ENCODE results near the gene NXN. TPM values are rescaled to one million over a fixed set of nuclear protein-coding genes. Genes with fewer than 3 reads are reported as not detected.
"Not testable (repeated sequence)": the region's sequence is repeated elsewhere in the genome, so short reads cannot be mapped to it uniquely, and the experiment has no call there.

Gene NXN
- total RNA-seq, 1 experiment from 2014 or later, result 48.4 TPM

DNA sequence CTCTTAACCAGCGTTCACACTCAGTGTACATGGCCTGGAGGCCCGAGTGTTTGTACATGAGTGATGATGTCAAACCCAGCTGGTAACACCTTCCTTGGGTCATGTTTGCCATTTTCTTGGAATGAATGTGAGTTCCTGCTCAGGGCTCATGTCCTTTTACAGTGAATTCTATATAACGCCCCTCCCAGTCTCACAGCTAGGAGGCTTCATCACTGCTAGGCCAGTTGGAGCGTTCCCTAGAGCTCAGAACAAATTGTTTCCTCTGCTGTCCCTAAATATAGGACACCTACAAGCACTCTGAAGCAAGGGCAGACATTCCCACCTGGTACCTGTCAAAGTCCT is 22.8 kb upstream of the NXN start:
- H3K27me3 ChIP-seq (replicated peaks), result no peaks in the 10 kb centered on the region
- no peak for DNase-seq (ENCODE audit: low read depth in 1 of 2, low spot score in 2 of 2)
- peaks cover 77% of the 10 kb centered on the region for H3K36me3 ChIP-seq
- no peak overlapping the region for H3K27ac ChIP-seq
- H3K4me1 ChIP-seq (replicated peaks), result peaks cover 40% of the 10 kb centered on the region
- no peak overlapping the region for H3K4me3 ChIP-seq
- no peaks in the 10 kb centered on the region for H3K9me3 ChIP-seq (replicated peaks)

DNA sequence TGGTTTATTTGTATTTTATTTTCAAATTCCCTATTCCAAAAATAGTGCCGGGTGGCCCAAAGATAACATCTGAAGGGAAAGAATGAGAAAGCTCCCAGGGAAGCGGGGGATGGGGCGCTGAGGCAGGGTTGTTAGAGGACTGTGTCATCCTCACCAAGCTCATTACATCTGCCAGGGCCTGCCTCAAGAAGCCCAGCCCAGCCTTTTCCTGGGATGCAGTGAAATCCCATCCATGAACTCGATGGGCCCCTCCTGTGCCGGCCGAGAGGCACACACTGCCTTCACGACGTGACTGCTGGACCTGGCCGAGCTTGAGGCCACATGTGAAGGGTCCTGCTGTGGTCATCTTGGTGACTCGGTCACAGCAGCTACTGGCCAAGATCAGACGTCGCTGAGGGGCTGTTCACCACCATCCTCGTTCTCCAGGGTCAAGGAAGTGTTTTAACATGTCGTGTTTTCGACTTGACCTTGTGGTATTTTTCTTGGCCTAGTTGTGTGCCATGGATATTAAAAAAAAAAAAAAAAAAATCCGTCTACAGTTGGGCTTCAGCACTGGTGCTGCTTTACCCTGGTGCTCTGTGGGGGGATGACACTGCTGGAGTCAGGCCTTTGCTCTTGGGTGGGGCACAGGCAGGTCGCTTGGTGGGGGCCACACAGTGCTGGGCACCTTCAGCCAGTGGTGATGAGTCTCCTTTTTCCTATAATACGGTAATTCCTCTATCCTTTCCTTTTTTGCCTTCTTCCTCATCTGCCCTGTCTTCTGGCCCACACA is 22.2 kb upstream of the NXN start:
- Histone ChIP-seq H3K27me3 (replicated peaks) (no peaks in the 10 kb centered on the region), H3K9me3 (replicated peaks) (no peaks in the 10 kb centered on the region), H3K4me3 (no peak overlapping the region), H3K4me1 (replicated peaks) (peaks cover 40% of the 10 kb centered on the region), H3K27ac (peak overlapping the region; percentile 39; the same call in 1 of the 2 replicates), H3K36me3 (peaks cover 78% of the 10 kb centered on the region)
- DNase-seq (ENCODE audit: low read depth in 1 of 2, low spot score in 2 of 2), result peak in 1 of 2 experiments; percentile 87

DNA sequence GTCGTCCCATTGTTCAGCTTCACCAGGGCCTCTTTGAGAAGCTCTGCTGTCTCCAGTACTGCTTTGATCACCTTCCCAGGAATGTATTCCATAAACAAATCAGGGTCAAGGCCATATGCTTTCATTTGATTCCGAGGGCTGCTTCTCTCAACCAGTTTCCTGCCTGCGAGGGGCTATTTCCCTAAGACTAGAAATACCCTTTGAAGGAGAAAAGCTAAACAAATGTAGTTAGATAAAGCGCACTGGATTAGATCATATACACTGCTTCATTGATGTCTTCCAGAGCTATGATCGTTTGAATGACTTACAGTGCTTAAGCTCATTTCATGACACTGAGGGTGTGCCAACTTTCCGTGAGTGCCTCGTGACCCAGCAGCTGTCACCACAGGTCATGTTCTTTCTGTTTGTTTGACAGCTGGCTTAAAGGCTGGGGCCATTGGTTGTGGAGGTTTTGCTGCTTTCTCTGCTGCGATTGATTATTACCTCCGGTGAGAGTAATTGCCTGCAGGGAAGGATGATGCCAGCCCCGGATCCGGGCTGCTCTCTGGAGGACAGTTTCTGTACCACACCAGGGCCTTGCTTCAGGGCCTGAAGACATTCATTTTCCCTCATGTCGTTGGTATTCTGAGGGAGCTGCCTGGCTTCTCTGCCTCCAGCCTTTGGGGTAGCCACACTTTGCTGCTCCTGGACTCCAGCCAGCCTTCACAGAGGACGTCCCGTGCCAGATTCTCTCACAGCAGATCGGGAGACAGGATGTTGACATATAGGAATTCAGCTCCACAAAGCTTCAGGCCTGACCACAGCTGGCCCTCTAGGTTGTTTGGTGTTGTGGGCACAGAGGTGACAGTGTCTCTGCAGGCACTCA is 21.3 kb upstream of the NXN start:
- Histone ChIP-seq H3K4me3 (no peak overlapping the region), H3K9me3 (replicated peaks) (no peaks in the 10 kb centered on the region), H3K27ac (peak overlapping the region; percentile 39; the same call in 1 of the 2 replicates), H3K36me3 (peaks cover 74% of the 10 kb centered on the region), H3K27me3 (replicated peaks) (no peaks in the 10 kb centered on the region), H3K4me1 (replicated peaks) (peaks cover 43% of the 10 kb centered on the region)
- peak in 1 of 2 experiments; percentile 72 for DNase-seq (ENCODE audit: low read depth in 1 of 2, low spot score in 2 of 2)

- no peak for DNase-seq (ENCODE audit: low read depth in 1 of 2, low spot score in 2 of 2)
- Histone ChIP-seq H3K9me3 (replicated peaks) (no peaks in the 10 kb centered on the region), H3K4me1 (replicated peaks) (peaks cover 42% of the 10 kb centered on the region), H3K4me3 (peak overlapping the region; percentile 84; the same call in 1 of the 2 replicates), H3K36me3 (peaks cover 48% of the 10 kb centered on the region), H3K27me3 (replicated peaks) (no peaks in the 10 kb centered on the region), H3K27ac (no peak overlapping the region)
Observed at GRCh38 chr17:998111-998510, 18.5 kb upstream of the NXN start.

DNA sequence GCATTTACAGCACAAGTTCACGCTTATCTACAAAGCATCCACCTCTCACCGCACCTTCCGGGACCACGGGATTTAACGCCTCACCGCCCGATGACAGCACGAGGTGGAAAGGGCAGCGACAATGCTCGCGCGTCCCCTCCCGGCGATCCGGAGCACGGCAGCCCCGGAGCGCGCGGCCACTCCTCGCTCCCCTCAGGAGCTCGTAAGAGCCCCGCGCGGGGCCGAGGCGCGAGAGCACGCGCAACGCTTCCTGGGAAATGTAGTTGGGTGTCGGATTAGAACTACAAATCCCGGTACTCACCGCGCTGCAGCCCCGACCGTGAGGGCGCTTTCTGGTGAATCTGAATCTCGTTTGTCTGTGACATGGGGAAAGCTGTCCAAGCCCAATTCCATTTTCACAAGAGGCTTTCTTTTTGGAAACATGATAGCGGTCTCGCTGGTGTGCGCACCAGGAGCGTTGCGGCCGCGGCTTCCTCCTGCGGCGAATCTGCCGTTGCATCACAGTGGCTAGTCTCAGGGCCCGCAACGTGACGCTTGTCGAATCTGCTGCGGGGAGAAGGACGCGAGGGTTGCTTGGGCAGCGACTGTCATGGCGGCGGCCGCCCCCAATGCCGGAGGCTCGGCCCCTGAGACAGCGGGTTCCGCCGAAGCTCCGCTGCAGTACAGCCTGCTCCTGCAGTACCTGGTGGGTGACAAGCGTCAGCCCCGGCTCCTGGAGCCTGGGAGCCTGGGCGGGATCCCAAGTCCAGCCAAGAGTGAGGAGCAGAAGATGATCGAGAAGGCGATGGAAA is 17.2 kb upstream of the NXN start, which contains the start of gene TIMM22:
Gene TIMM22 (plus strand): TSS at position 576 of the 791 bp plus-strand sequence. CDS start 14 bp downstream, at position 590.
- Histone ChIP-seq H3K36me3 (peaks cover 34% of the 10 kb centered on the region), H3K9me3 (replicated peaks) (no peaks in the 10 kb centered on the region), H3K4me1 (replicated peaks) (peaks cover 28% of the 10 kb centered on the region), H3K4me3 (peak within 1 kb of the TSS; percentile 84), H3K27ac (peak within 1 kb of the TSS; percentile 76), H3K27me3 (replicated peaks) (no peaks in the 10 kb centered on the region)
- peak; percentile 91 to 99 for DNase-seq (ENCODE audit: low read depth in 1 of 2, low spot score in 2 of 2)

DNA sequence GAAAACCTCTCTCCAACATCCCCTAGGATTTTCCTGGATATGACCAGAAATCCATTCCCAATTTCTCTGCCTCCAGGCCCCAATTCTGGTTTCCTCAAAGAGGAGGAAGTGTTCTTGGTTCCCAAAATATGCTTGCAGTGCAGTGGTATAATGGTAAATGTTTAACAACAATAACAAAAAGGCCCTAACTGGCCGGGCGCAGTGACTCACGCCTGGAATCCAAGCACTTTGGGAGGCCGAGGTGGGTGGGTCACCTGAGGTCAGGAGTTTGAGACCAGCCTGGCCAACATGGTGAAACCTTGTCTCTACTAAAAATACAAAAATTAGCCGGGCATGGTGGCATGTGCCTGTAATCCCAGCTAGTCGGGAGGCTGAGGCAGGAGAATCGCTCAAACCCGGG is 15.7 kb upstream of the NXN start:
- not testable (repeated sequence) for H3K9me3 ChIP-seq (replicated peaks); DNase-seq (ENCODE audit: low read depth in 1 of 2, low spot score in 2 of 2); H3K27me3 ChIP-seq (replicated peaks); H3K4me3 ChIP-seq; H3K27ac ChIP-seq
- H3K4me1 ChIP-seq (replicated peaks), result peaks cover 14% of the 10 kb centered on the region
- H3K36me3 ChIP-seq, result peaks cover 23% of the 10 kb centered on the region

- H3K36me3 ChIP-seq, result peaks cover 5% of the 10 kb centered on the region
- H3K27me3 ChIP-seq (replicated peaks), result no peaks in the 10 kb centered on the region
- no peak overlapping the region for H3K4me3 ChIP-seq
- H3K4me1 ChIP-seq (replicated peaks), result peaks cover 10% of the 10 kb centered on the region; the same call in 1 of the 2 replicates
- DNase-seq (ENCODE audit: low read depth in 1 of 2, low spot score in 2 of 2), result no peak
- no peaks in the 10 kb centered on the region for H3K9me3 ChIP-seq (replicated peaks)
- H3K27ac ChIP-seq, result no peak overlapping the region
Observed at GRCh38 chr17:992933-993332, 13.4 kb upstream of the NXN start.

- no peaks in the 10 kb centered on the region for H3K36me3 ChIP-seq
- no peaks in the 10 kb centered on the region for H3K9me3 ChIP-seq (replicated peaks)
- no peaks in the 10 kb centered on the region for H3K27me3 ChIP-seq (replicated peaks)
- no peaks in the 10 kb centered on the region for H3K4me1 ChIP-seq (replicated peaks)
- DNase-seq (ENCODE audit: low read depth in 1 of 2, low spot score in 2 of 2), result no peak
- no peak overlapping the region for H3K4me3 ChIP-seq
- no peak overlapping the region for H3K27ac ChIP-seq
Observed at GRCh38 chr17:988561-988960, 9.0 kb upstream of the NXN start.

DNA sequence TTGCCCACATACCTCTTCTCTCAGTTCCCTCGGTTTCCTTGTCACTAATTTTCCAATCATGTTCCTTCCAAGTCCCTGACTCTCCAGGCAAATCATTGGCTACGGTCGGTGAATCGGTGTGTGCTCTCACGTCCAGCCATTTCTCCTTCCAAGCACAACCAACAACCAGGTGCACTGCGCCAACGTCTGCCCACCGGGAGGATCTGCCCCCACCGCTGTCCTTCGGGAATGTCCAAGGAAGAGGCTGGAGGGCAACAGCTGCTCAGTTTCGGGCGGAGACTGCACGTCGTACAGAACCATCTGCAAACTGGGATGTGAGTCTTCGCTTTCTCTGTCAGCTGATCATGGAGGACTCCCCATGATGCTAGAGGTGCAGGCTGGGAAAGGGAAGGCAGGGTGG is 8.4 kb upstream of the NXN start:
- no peaks in the 10 kb centered on the region for H3K27me3 ChIP-seq (replicated peaks)

GRCh38 chr17:986322-986929 is 6.8 kb upstream of the NXN start:
- no peak for DNase-seq (ENCODE audit: low read depth in 1 of 2, low spot score in 2 of 2)
- Histone ChIP-seq H3K4me3 (no peak overlapping the region), H3K4me1 (replicated peaks) (no peaks in the 10 kb centered on the region), H3K27ac (no peak overlapping the region), H3K9me3 (replicated peaks) (no peaks in the 10 kb centered on the region), H3K27me3 (replicated peaks) (no peaks in the 10 kb centered on the region), H3K36me3 (no peaks in the 10 kb centered on the region)

More for the DNA sequence above, 8.4 kb upstream of the NXN start:
- no peaks in the 10 kb centered on the region for H3K9me3 ChIP-seq (replicated peaks)
- no peak for DNase-seq (ENCODE audit: low read depth in 1 of 2, low spot score in 2 of 2)
- no peak overlapping the region for H3K4me3 ChIP-seq
- no peaks in the 10 kb centered on the region for H3K4me1 ChIP-seq (replicated peaks)
- no peaks in the 10 kb centered on the region for H3K36me3 ChIP-seq
- no peak overlapping the region for H3K27ac ChIP-seq

DNA sequence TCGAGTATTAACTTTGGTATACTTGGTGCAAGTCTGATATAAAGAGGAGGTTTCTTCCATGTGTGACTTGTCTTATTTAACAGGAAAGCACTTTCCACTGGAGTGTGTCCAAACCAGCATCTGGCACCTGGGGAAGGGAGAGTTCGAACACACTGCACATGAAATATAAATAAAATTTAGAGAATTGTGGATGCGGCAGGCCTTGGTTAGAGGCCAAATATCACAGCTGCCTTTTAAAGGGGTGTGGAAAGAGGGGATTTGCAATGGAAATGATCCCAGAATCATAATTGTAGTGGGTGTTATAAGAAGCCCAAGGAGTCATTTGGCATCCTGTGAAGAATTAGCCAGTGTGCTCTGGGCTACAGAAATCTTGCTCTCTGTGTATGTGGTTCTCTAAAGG is 4.3 kb upstream of the NXN start:
- DNase-seq (ENCODE audit: low read depth in 1 of 2, low spot score in 2 of 2), result no peak
- Histone ChIP-seq H3K9me3 (replicated peaks) (no peaks in the 10 kb centered on the region), H3K27me3 (replicated peaks) (no peaks in the 10 kb centered on the region), H3K4me3 (no peak overlapping the region), H3K4me1 (replicated peaks) (peaks cover 9% of the 10 kb centered on the region), H3K36me3 (no peaks in the 10 kb centered on the region; the same call in 1 of the 2 replicates), H3K27ac (no peak overlapping the region)

DNA sequence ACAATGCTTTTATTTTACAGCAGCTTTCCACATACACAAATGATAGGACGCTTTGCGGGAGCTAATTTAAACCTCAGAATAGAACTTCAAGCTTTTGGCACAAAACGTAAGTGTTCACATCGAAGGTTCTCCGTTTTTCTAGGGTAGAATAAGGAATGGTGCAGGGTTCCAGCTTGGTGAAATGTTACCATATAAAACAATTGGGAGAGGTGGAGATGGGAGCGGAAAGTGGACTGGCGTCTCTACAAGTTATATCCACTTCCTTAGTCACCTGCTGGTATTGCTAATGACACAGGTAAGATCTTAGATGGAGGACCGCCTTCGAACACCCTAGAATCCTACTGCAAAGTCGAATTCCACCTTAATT is 1.7 kb upstream of the NXN start:
- H3K4me3 ChIP-seq, result no peak overlapping the region
- no peaks in the 10 kb centered on the region for H3K9me3 ChIP-seq (replicated peaks)
- H3K4me1 ChIP-seq (replicated peaks), result peaks cover 20% of the 10 kb centered on the region
- H3K27me3 ChIP-seq (replicated peaks), result peaks cover 6% of the 10 kb centered on the region; the same call in 1 of the 2 replicates
- no peak overlapping the region for H3K27ac ChIP-seq
- peaks cover 7% of the 10 kb centered on the region; the same call in 1 of the 2 replicates for H3K36me3 ChIP-seq
- no peak for DNase-seq (ENCODE audit: low read depth in 1 of 2, low spot score in 2 of 2)
